ENCODE data around the gene ATP2C2. TPM values are rescaled to one million over a fixed set of nuclear protein-coding genes. Genes with fewer than 3 reads are reported as not detected.
"Not testable (repeated sequence)": the region's sequence is repeated elsewhere in the genome, so short reads cannot be mapped to it uniquely, and the experiment has no call there.

ATP2C2 gene
- total RNA-seq, 1 experiment from 2014 or later, result not detected

- no peak for DNase-seq (ENCODE audit: low spot score)
- in situ Hi-C loops (cut with HindIII; ENCODE audit: low sequenced_read_pairs), result no loop called here
These were observed 14.8 kb downstream of the ATP2C2 start for GRCh38 chr16:84383106-84383505.

GRCh38 chr16:84386047-84386446 lies 17.7 kb downstream of the ATP2C2 start:
- DNase-seq (ENCODE audit: low spot score), result no peak
- in situ Hi-C loops (cut with HindIII; ENCODE audit: low sequenced_read_pairs), result no loop called here

GRCh38 chr16:84387021-84387420 lies 18.7 kb downstream of the ATP2C2 start:
- no peak for DNase-seq (ENCODE audit: low spot score)
- in situ Hi-C loops (cut with HindIII; ENCODE audit: low sequenced_read_pairs), result no loop called here

- DNase-seq (ENCODE audit: low spot score), result no peak
- in situ Hi-C loops (cut with HindIII; ENCODE audit: low sequenced_read_pairs), result no loop called here
These were observed 21.9 kb downstream of the ATP2C2 start for GRCh38 chr16:84390131-84390785.

GRCh38 chr16:84391151-84392030 lies 23.1 kb downstream of the ATP2C2 start:
- peak; percentile 22 for DNase-seq (ENCODE audit: low spot score)
- in situ Hi-C loops (cut with HindIII; ENCODE audit: low sequenced_read_pairs), result no loop called here

GRCh38 chr16:84392031-84392360 lies 23.7 kb downstream of the ATP2C2 start:
- in situ Hi-C loops (cut with HindIII; ENCODE audit: low sequenced_read_pairs), result no loop called here
- DNase-seq (ENCODE audit: low spot score), result no peak

- DNase-seq (ENCODE audit: low spot score); in situ Hi-C loops (cut with HindIII; ENCODE audit: low sequenced_read_pairs): not testable (repeated sequence)
These were observed 27.7 kb downstream of the ATP2C2 start for GRCh38 chr16:84396082-84396481.

- no peak for DNase-seq (ENCODE audit: low spot score)
- in situ Hi-C loops (cut with HindIII; ENCODE audit: low sequenced_read_pairs), result no loop called here
These were observed 28.2 kb downstream of the ATP2C2 start for GRCh38 chr16:84396537-84397008.

- in situ Hi-C loops (cut with HindIII; ENCODE audit: low sequenced_read_pairs), result no loop called here
- no peak for DNase-seq (ENCODE audit: low spot score)
These were observed 28.8 kb downstream of the ATP2C2 start for GRCh38 chr16:84397090-84397489.

GRCh38 chr16:84398701-84399100 lies 30.4 kb downstream of the ATP2C2 start:
- in situ Hi-C loops (cut with HindIII; ENCODE audit: low sequenced_read_pairs), result no loop called here
- no peak for DNase-seq (ENCODE audit: low spot score)

- DNase-seq (ENCODE audit: low spot score); in situ Hi-C loops (cut with HindIII; ENCODE audit: low sequenced_read_pairs): not testable (repeated sequence)
These were observed 31.6 kb downstream of the ATP2C2 start for GRCh38 chr16:84399912-84400311.

GRCh38 chr16:84403435-84403834 lies 35.1 kb downstream of the ATP2C2 start:
- DNase-seq (ENCODE audit: low spot score); in situ Hi-C loops (cut with HindIII; ENCODE audit: low sequenced_read_pairs): not testable (repeated sequence)

- no peak for DNase-seq (ENCODE audit: low spot score)
- in situ Hi-C loops (cut with HindIII; ENCODE audit: low sequenced_read_pairs), result no loop called here
These were observed 36.0 kb downstream of the ATP2C2 start for GRCh38 chr16:84404324-84404723.

GRCh38 chr16:84404936-84405639 lies 36.8 kb downstream of the ATP2C2 start:
- in situ Hi-C loops (cut with HindIII; ENCODE audit: low sequenced_read_pairs), result no loop called here
- no peak for DNase-seq (ENCODE audit: low spot score)

GRCh38 chr16:84406006-84406963 lies 37.9 kb downstream of the ATP2C2 start:
- DNase-seq (ENCODE audit: low spot score), result peak; percentile 30

GRCh38 chr16:84407588-84408313 lies 39.4 kb downstream of the ATP2C2 start:
- no peak for DNase-seq (ENCODE audit: low spot score)
- in situ Hi-C loops (cut with HindIII; ENCODE audit: low sequenced_read_pairs), result no loop called here

More at GRCh38 chr16:84406006-84406963, 37.9 kb downstream of the ATP2C2 start:
- in situ Hi-C loops (cut with HindIII; ENCODE audit: low sequenced_read_pairs), result no loop called here

GRCh38 chr16:84408314-84408690 lies 40.0 kb downstream of the ATP2C2 start:
- DNase-seq (ENCODE audit: low spot score), result no peak
- in situ Hi-C loops (cut with HindIII; ENCODE audit: low sequenced_read_pairs), result no loop called here

GRCh38 chr16:84408856-84409255 lies 40.5 kb downstream of the ATP2C2 start:
- no peak for DNase-seq (ENCODE audit: low spot score)
- in situ Hi-C loops (cut with HindIII; ENCODE audit: low sequenced_read_pairs), result no loop called here
